K562 (cell line): Measurements from ENCODE around the gene OR10H5. TPM values are rescaled to one million over a fixed set of nuclear protein-coding genes. Genes with fewer than 3 reads are reported as not detected.
A peak's percentile ranks its signal among the peaks of the same experiment; 100 is the strongest.

Experiments used
- ATAC-seq: fragments of 200-7000 bp; cut with Tn5 transposase; 3 replicates; pipeline ENCODE4 v1.9.1; 2020; ENCODE audit warnings: moderate library complexity
- BruUV-seq: library from RNA; stranded (reverse); fragments of 400-500 nt; replicated peaks from 2 replicates; lab custom pipeline; 2021; lab: Mats Ljungman, UMichigan
- CTCF ChIA-PET: fragments of 300-600 bp; formaldehyde crosslinking; extraction: SDS; loops from one replicate; lab custom pipeline; 2021; ENCODE audit warnings: low intra/inter-chr PET ratio; lab: Yijun Ruan, JAX
- POLR2A ChIA-PET: fragments of 300-600, 350-650 bp; sonication (Branson Sonifier 250); formaldehyde crosslinking; extraction: SDS; loops from one replicate; lab custom pipeline; 2021; ENCODE audit warnings: antibody characterized with exemption, inconsistent platforms; lab: Yijun Ruan, JAX
- DNase-seq, 4 experiments: peaks; one replicate each; pipeline versions ENCODE4 v3.0.0 to v3.0.0-alpha.2; 2011 to 2018; ENCODE audit warnings: low spot score in 3 of 4, mixed read lengths in 3 of 4; ENCODE audit errors: extremely low read depth in 1 of 4
- FAIRE-seq: peaks from 2 replicates; lab custom pipeline; 2011; peaks lifted over from hg19 to GRCh38; lab: Jason Lieb, UNC
- H2AFZ ChIP-seq: 2 replicates; pipeline ENCODE4 v1.6.0; 2011; ENCODE audit warnings: low read depth, low read length, control low read depth, inconsistent platforms
- H3K27ac ChIP-seq: fragments of 200-600 bp; 3 replicates; pipeline ENCODE4 v1.8.0; 2011; ENCODE audit warnings: low read depth, mild to moderate bottlenecking, control low read depth, inconsistent platforms, low read length, moderate library complexity, mixed read lengths; ENCODE audit errors: extremely low read depth
- H3K27me3 ChIP-seq, 2 experiments: fragments of 300-600 bp in 1 of 2; 2 replicates in 1 of 2; 3 replicates in 1 of 2; pipeline versions ENCODE4 v1.6.0 to v1.8.0; 2011; ENCODE audit warnings: inconsistent platforms in 2 of 2, low read length in 2 of 2, mild to moderate bottlenecking in 1 of 2, mixed read lengths in 1 of 2, moderate library complexity in 1 of 2; ENCODE audit not compliant: control insufficient read depth in 2 of 2, insufficient read depth in 2 of 2
- H3K36me3 ChIP-seq: fragments of 300-600 bp; 3 replicates; pipeline ENCODE4 v1.8.0; 2011; ENCODE audit warnings: mild to moderate bottlenecking, low read length, inconsistent platforms; ENCODE audit not compliant: control insufficient read depth, insufficient read depth
- H3K4me1 ChIP-seq, 2 experiments: fragments of 200-600 bp in 1 of 2; replicated peaks in 1 of 2; 2 replicates in 1 of 2; 3 replicates in 1 of 2; pipeline versions ENCODE4 v1.5.1 to v1.8.0; 2011; ENCODE audit warnings: inconsistent platforms in 2 of 2, low read length in 2 of 2, mild to moderate bottlenecking in 1 of 2, mixed read lengths in 1 of 2, moderate library complexity in 1 of 2; ENCODE audit not compliant: control insufficient read depth in 2 of 2, insufficient read depth in 2 of 2
- H3K4me2 ChIP-seq: 2 replicates; pipeline ENCODE4 v1.6.1; 2011; ENCODE audit warnings: low read length, control low read depth, inconsistent platforms, mixed read lengths; ENCODE audit not compliant: insufficient read depth
- H3K4me3 ChIP-seq: fragments of 200-600 bp; sonication (generic), shearing (Covaris generic); 2 replicates; pipeline ENCODE4 v1.5.1; 2016; ENCODE audit warnings: control low read depth, inconsistent platforms
- H3K79me2 ChIP-seq: fragments of 200-600 bp; 3 replicates; pipeline ENCODE4 v1.8.0; 2011; ENCODE audit warnings: low read length, inconsistent platforms; ENCODE audit not compliant: control insufficient read depth, insufficient read depth
- H3K9ac ChIP-seq, 2 experiments: 2 replicates each; pipeline versions ENCODE4 v1.6.0 to v1.6.1; 2011; ENCODE audit warnings: low read depth in 2 of 2, low read length in 2 of 2, control low read depth in 1 of 2, inconsistent platforms in 1 of 2, mild to moderate bottlenecking in 1 of 2, mixed read lengths in 1 of 2; ENCODE audit not compliant: insufficient read depth in 1 of 2
- H3K9me1 ChIP-seq: one replicate; pipeline ENCODE4 v1.6.0; 2011; ENCODE audit warnings: inconsistent platforms, mild to moderate bottlenecking, low read length, moderate library complexity; ENCODE audit not compliant: control insufficient read depth, insufficient read depth
- H3K9me3 ChIP-seq: replicated peaks from 2 replicates; pipeline ENCODE4 v1.5.1; 2011; ENCODE audit warnings: low read depth, low read length, inconsistent platforms; ENCODE audit not compliant: control insufficient read depth, insufficient read depth
- H4K20me1 ChIP-seq: replicated peaks from 2 replicates; pipeline ENCODE4 v1.6.1; 2011; ENCODE audit warnings: low read length, inconsistent platforms, mixed read lengths; ENCODE audit not compliant: control insufficient read depth, insufficient read depth
- HNRNPL ChIP-seq: fragments of 200-400 bp; formaldehyde crosslinking; IDR thresholded peaks from 2 replicates; pipeline ENCODE4 v1.6.1; 2017; ENCODE audit warnings: low read depth, mild to moderate bottlenecking, low read length
- PBX2 ChIP-seq, 2 experiments: IDR thresholded peaks in 1 of 2; conservative IDR thresholded peaks in 1 of 2; 2 replicates each; pipeline ENCODE4 v1.6.1; 2016; ENCODE audit warnings: low read depth in 2 of 2, mild to moderate bottlenecking in 1 of 2, missing compliant biosample characterization in 1 of 2, missing genetic modification characterization in 1 of 2, moderate library complexity in 1 of 2
- RFX1 ChIP-seq: fragments of 450-650 bp; IDR thresholded peaks from 2 replicates; pipeline ENCODE4 v1.6.1; 2016; ENCODE audit warnings: mild to moderate bottlenecking, moderate library complexity
- WGBS: fragments of 100-300 bp; shearing (Covaris generic); methylation state at CpG from one replicate; pipeline ENCODE4 v1.1.6; 2016; ENCODE audit warnings: low coverage, mixed read lengths; ENCODE audit not compliant: insufficient coverage; ENCODE audit errors: missing lambda C conversion rate; 5-methylcytosine and 5-hydroxymethylcytosine counted together
- in situ Hi-C: fragments of 300-500 bp; cut with MboI; formaldehyde crosslinking; loops from 4 replicates; pipeline ENCODE4 v1.15.0; 2018; ENCODE audit warnings: inconsistent platforms, mixed read lengths
- intact Hi-C: fragments of 100-400 bp; cut with micrococcal nuclease; formaldehyde crosslinking; loops from 2 replicates; pipeline ENCODE4 v1.14.2; 2022
- polyA plus RNA-seq, 8 experiments: library from polyadenylated mRNA; depleted of rRNA in 4 of 8; stranded (reverse) in 5 of 8; unstranded in 3 of 8; fragments of >200 nt; fragmentation: Nextera tagmentation in 2 of 8; fragmentation: Illumina TruSeq in 1 of 8; extraction: Ambion mirVana in 2 of 8; extraction: Trizol in 1 of 8; gene quantifications; 2 replicates each; pipeline versions ENCODE4 v1.2.1 to v1.2.3, GENCODE V29; 2011 to 2014; ENCODE audit warnings: inconsistent platforms in 1 of 8, missing spikeins in 1 of 8
- total RNA-seq, 7 experiments: library from RNA; depleted of rRNA in 6 of 7; stranded (reverse); fragments of >200 nt in 6 of 7; fragmentation: Illumina TruSeq in 2 of 7; extraction: Trizol in 2 of 7; gene quantifications; 2 replicates each; pipeline versions ENCODE4 v1.2.1 to v1.2.3, GENCODE V29; 2011 to 2021; ENCODE audit warnings: low replicate concordance in 1 of 7

The OR10H5 gene
- total and polyA plus RNA-seq, 9 of the 15 experiments (the other 6 are each of a cell fraction or from before 2014, with no cell fraction given): not detected

- TF ChIP-seq PBX2 (CRISPR knock-in tag; IDR thresholded peaks at IDR 0.05; ENCODE audit: low read depth) (no peak), PBX2 (tag; conservative IDR thresholded peaks at IDR 0.05; ENCODE audit: low read depth) (no peak)
Observed at GRCh38 chr19:15776991-15777970, 10.2 kb upstream of the OR10H5 start (continued).

- WGBS: 6% methylated on average over 9 of the region's 10 CpGs
- Histone ChIP-seq H3K9ac (no peak overlapping the region), H3K9me1 (no peaks in the 10 kb centered on the region), H3K4me1 (no peaks in the 10 kb centered on the region; a peak in 1 of 5 replicates), H3K27me3 (no peaks in the 10 kb centered on the region; a peak in 1 of 5 replicates), H2AFZ (no peak overlapping the region), H4K20me1 (no peaks in the 10 kb centered on the region; the same call in 1 of the 2 replicates), H3K27ac (no peak overlapping the region), H3K79me2 (no peaks in the 10 kb centered on the region), H3K9me3 (no peaks in the 10 kb centered on the region), H3K36me3 (no peaks in the 10 kb centered on the region), H3K4me2 (no peak overlapping the region), H3K4me3 (no peak overlapping the region)
- no peak for DNase-seq
- ChIA-PET CTCF (no interaction called here), POLR2A (interaction anchor here (0.6 kb wide), 1 partner anchor 71 kb away, joined by 3 read pairs; no protein-coding TSS in a partner anchor)
- intact Hi-C loops: no loop called here
- FAIRE-seq: no peak
- in situ Hi-C loops: loop anchor here (5.0 kb wide), 1 partner anchor 103 kb away; no protein-coding TSS in a partner anchor
- ATAC-seq: no peak
- TF ChIP-seq RFX1 (peak; percentile 61), HNRNPL (no peak)
- no TSS peak for BruUV-seq
Observed at GRCh38 chr19:15779756-15780476, 7.5 kb upstream of the OR10H5 start.
